Fibroblast of lung (primary cell): ENCODE results near the gene DPYSL4.

ENCODE experiments used
- CTCF ChIP-seq, 2 donors: IDR thresholded peaks in 1 of 2; conservative IDR thresholded peaks in 1 of 2; 1 replicate in 1 of 2; 2 replicates in 1 of 2; pipeline ENCODE4 v1.5.1; 2011 to 2012; ENCODE audit warnings: low read length in 2 of 2, control low read depth in 1 of 2, inconsistent platforms in 1 of 2, low read depth in 1 of 2, mild to moderate bottlenecking in 1 of 2
- EZH2 ChIP-seq: IDR thresholded peaks from 2 replicates; pipeline ENCODE4 v1.5.1; 2012; ENCODE audit warnings: low read length, control low read depth, mild to moderate bottlenecking; ENCODE audit errors: missing control alignments

- TF ChIP-seq CTCF (conservative IDR thresholded peaks at IDR 0.05 in 1 of 2, IDR thresholded peaks at IDR 0.05 in 1 of 2; ENCODE audit: low read depth in 1 of 2, low read length in 2 of 2) (no peak), EZH2 (no peak)
Measured at GRCh38 chr10:132225073-132225848, 38.5 kb downstream of the DPYSL4 start.
